GM18505 (cell line): ENCODE data around the gene CYB561.

Experiments used
- ATAC-seq: cut with Tn5 transposase; IDR thresholded peaks from one replicate; pipeline ENCODE4 v1.9.1; 2021; ENCODE audit not compliant: unreplicated experiment
- POLR2A ChIP-seq: IDR thresholded peaks from 4 replicates; pipeline ENCODE4 v1.6.1; 2011; ENCODE audit warnings: borderline replicate concordance; ENCODE audit not compliant: insufficient read depth, insufficient read length; ENCODE audit errors: extremely low read depth

The CYB561 gene

GRCh38 chr17:63450551-63450950 lies 4.4 kb upstream of the CYB561 start:
- no peak for ATAC-seq
- TF ChIP-seq POLR2A: no peak

GRCh38 chr17:63448655-63449054 lies 2.5 kb upstream of the CYB561 start:
- ATAC-seq: no peak
- no peak for TF ChIP-seq POLR2A

DNA sequence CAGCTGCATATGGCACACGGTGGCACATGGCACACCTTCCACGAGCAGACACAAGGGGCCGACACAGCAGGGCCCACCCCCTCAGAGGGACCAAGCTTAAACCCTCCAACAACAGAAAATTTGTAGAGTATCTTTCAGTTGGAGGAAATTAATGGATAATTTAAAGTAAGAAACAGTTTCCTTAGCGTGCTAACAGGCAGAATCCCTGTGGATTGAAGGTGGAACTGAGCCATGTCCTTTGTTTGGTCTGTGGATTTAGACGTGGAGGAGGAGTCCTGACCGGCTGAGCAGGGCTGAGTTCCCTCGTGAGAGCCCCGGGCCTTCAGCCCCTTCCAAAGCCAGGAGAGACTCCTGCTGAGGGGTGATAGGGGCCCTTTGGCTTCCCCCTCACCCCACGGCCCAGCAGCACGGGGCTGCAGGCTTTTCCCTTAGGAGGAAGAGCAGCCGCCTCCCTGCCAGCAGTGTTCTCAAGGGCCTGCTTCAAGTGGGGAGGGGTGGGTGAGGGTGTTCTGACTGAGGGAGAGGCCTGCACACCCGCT lies 1.4 kb upstream of the CYB561 start:
- TF ChIP-seq POLR2A: no peak
- ATAC-seq: no peak

DNA sequence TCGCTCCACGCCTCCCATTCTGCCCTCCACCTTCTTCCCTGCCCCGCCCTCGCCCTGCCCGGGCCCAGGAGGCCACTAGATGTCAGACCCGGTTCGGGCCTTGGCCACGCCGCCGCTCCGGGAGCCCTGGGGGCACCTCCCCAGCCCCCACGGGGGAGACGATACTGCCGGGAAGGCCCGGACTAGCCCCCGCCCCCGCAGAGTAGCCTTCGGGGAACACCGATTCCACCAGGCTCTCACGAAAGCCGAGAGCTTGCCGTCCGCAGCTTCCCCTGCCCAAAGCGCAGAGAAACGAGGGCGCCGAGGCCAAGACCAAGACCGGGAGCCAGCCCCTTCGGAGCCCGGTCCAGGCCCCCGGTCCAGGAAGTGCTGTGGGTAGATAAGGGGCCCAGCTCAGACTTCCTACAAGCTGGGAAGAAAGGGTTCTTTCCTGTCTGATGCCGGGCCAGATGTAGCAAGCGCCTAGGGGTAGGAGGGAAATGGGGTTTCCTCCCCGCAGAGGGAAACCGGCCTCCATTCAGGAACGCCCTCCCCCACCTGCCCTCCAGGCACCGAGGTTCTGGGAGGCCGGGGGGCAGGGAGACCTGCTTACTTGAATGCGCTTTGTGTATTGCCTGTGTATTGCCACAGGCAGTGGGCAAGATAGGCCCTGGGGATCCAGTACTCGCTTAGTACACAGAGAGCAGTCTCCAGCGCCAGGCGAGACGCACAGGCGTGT lies 806 bp upstream of the CYB561 start:
- TF ChIP-seq POLR2A: no peak
- peak; percentile 18 for ATAC-seq

DNA sequence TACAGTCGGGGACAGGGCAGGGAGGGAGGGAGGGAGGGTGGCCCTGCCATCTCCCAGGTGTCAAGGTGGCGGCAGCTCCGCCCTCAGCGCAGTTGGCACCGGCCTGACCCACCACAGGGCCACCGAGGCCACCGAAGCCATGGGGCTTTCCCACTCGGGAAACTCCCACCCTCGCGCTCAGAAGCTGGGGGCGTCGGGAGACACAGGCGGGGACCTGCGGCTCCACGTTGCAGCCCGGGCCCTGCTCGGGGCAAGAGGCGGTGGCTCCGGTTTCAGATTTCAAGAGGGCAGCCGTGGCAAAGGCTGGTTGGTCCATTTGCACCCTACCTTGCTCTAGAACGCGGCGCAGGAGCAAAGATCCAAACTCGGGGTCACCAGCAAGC lies 544 bp downstream of the CYB561 start:
- ATAC-seq: peak; percentile 28
- TF ChIP-seq POLR2A: no peak

DNA sequence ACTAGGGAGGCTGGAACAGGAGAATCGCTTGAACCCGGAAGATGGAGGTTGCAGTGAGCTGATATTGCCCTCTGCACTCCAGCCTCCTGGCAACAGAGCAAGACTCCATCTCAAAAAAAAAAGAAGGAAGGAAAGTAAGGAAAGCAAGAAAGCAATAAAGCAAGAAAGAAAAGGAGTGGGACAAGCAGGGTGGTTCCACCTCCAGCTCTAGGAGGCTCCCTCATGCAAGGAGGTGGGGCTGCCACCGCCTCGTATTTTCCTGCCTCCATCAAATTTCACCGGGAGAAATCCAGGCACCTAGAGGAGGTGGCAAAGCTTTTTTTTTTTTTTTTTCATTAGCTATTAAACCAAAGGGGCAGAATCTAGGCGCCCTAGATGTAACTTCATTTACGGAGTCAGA lies 1.0 kb downstream of the CYB561 start:
- no peak for ATAC-seq
- no peak for TF ChIP-seq POLR2A

- no peak for TF ChIP-seq POLR2A
- ATAC-seq: no peak
Measured at GRCh38 chr17:63444457-63444856, 1.6 kb downstream of the CYB561 start.

- ATAC-seq: no peak
Measured at GRCh38 chr17:63443053-63443452, 3.1 kb downstream of the CYB561 start.

GRCh38 chr17:63442549-63443035 lies 3.5 kb downstream of the CYB561 start:
- TF ChIP-seq POLR2A: no peak
- ATAC-seq: no peak

More at GRCh38 chr17:63443053-63443452, 3.1 kb downstream of the CYB561 start:
- TF ChIP-seq POLR2A: no peak

GRCh38 chr17:63442074-63442473 lies 4.0 kb downstream of the CYB561 start:
- no peak for ATAC-seq

DNA sequence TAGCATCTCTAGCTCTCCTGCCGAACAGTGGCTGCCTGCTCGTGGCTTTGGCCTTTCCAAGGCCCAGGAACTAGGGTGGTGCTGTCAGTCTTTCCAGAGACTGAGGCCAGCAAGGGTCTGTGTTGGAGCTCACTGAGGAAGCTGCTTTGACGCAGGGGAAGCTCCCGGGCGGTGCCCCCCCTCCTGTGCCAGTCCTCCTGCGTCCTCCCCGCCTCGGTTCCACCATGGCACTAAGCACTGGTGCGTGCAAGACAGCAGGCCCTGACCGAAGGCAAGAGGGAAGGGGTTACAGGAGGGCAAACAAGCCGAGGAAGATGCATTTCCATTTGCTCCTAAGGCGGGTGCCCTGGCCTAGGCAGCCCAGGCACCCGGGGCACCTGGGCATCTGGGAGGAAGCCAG lies 4.5 kb downstream of the CYB561 start:
- TF ChIP-seq POLR2A: no peak
- ATAC-seq: no peak

More at GRCh38 chr17:63442074-63442473, 4.0 kb downstream of the CYB561 start:
- no peak for TF ChIP-seq POLR2A

DNA sequence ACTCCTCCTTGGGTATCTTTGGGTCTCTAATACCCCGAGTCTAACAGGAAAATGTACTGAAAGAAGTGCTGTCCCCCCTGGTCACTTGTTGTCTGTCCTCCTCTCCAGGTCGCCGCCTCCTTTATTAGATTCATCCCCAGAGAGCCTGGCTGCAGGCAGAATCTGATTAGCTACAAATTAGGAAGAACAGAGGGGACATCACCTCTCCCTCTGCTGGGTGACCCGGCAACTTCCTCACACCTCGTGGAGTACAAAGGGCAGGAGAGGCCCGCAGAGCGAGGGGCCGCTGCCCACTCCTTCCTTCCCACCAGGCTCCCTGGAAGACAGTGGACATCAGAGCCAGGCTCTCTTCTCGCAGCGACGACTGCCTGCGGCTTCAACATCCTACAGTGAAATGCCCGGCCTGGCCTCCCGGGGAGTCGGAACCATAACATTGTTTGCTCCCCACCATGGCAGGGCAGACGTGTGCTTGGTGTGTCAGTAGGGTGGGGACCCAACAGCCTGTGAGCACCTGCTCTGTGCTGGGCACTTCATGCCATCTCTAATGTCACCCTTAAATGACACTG lies 5.3 kb downstream of the CYB561 start:
- ATAC-seq: no peak
- no peak for TF ChIP-seq POLR2A

GRCh38 chr17:63440127-63440769 lies 5.9 kb downstream of the CYB561 start:
- ATAC-seq: no peak
- no peak for TF ChIP-seq POLR2A
